ENCODE measurements around the gene ALPG.
A peak's percentile ranks its signal among the peaks of the same experiment; 100 is the strongest.
"Not testable (repeated sequence)": the region's sequence is repeated elsewhere in the genome, so short reads cannot be mapped to it uniquely, and the experiment has no call there.

ALPG gene

GRCh38 chr2:232406556-232407310 lies at the start of gene ALPG:
Gene ALPG, plus strand, starts transcription at chr2:232406844. Its CDS starts 51 bp downstream, at chr2:232406895.
- in situ Hi-C loops (cut with MboI; ENCODE audit: low pct_unique_long_range_greater_than_20kb, low sequenced_read_pairs), result no loop called here
- DNase-seq, result no peak

GRCh38 chr2:232361646-232362045 lies 45.0 kb upstream of the ALPG start:
- in situ Hi-C loops (cut with MboI; ENCODE audit: low pct_unique_long_range_greater_than_20kb, low sequenced_read_pairs), result no loop called here
- no peak for DNase-seq

GRCh38 chr2:232362174-232362900 lies 44.3 kb upstream of the ALPG start:
- in situ Hi-C loops (cut with MboI; ENCODE audit: low pct_unique_long_range_greater_than_20kb, low sequenced_read_pairs), result no loop called here

GRCh38 chr2:232363064-232363783 lies 43.4 kb upstream of the ALPG start:
- DNase-seq; in situ Hi-C loops (cut with MboI; ENCODE audit: low pct_unique_long_range_greater_than_20kb, low sequenced_read_pairs): not testable (repeated sequence)

More at GRCh38 chr2:232362174-232362900, 44.3 kb upstream of the ALPG start:
- DNase-seq, result no peak

- in situ Hi-C loops (cut with MboI; ENCODE audit: low pct_unique_long_range_greater_than_20kb, low sequenced_read_pairs), result no loop called here
- peak; percentile 41 for DNase-seq
Measured at GRCh38 chr2:232363784-232364615, 42.6 kb upstream of the ALPG start.

GRCh38 chr2:232364806-232365594 lies 41.6 kb upstream of the ALPG start:
- DNase-seq; in situ Hi-C loops (cut with MboI; ENCODE audit: low pct_unique_long_range_greater_than_20kb, low sequenced_read_pairs): not testable (repeated sequence)

- DNase-seq, result peak; percentile 24
- in situ Hi-C loops (cut with MboI; ENCODE audit: low pct_unique_long_range_greater_than_20kb, low sequenced_read_pairs), result no loop called here
Measured at GRCh38 chr2:232365621-232366321, 40.9 kb upstream of the ALPG start.

GRCh38 chr2:232366461-232366860 lies 40.2 kb upstream of the ALPG start:
- in situ Hi-C loops (cut with MboI; ENCODE audit: low pct_unique_long_range_greater_than_20kb, low sequenced_read_pairs); DNase-seq: not testable (repeated sequence)

- in situ Hi-C loops (cut with MboI; ENCODE audit: low pct_unique_long_range_greater_than_20kb, low sequenced_read_pairs), result no loop called here
- DNase-seq, result no peak
Measured at GRCh38 chr2:232367016-232367415, 39.6 kb upstream of the ALPG start.

GRCh38 chr2:232367591-232368233 lies 38.9 kb upstream of the ALPG start:
- peak; percentile 30 for DNase-seq
- in situ Hi-C loops (cut with MboI; ENCODE audit: low pct_unique_long_range_greater_than_20kb, low sequenced_read_pairs), result no loop called here

- in situ Hi-C loops (cut with MboI; ENCODE audit: low pct_unique_long_range_greater_than_20kb, low sequenced_read_pairs), result no loop called here
- DNase-seq, result no peak
Measured at GRCh38 chr2:232368311-232368731, 38.3 kb upstream of the ALPG start.

GRCh38 chr2:232369126-232369951 lies 37.3 kb upstream of the ALPG start:
- in situ Hi-C loops (cut with MboI; ENCODE audit: low pct_unique_long_range_greater_than_20kb, low sequenced_read_pairs), result no loop called here
- DNase-seq, result no peak

- in situ Hi-C loops (cut with MboI; ENCODE audit: low pct_unique_long_range_greater_than_20kb, low sequenced_read_pairs), result not testable (repeated sequence)
Measured at GRCh38 chr2:232370007-232370406, 36.6 kb upstream of the ALPG start.

GRCh38 chr2:232372231-232373208 lies 34.1 kb upstream of the ALPG start:
- DNase-seq, result no peak
- in situ Hi-C loops (cut with MboI; ENCODE audit: low pct_unique_long_range_greater_than_20kb, low sequenced_read_pairs), result no loop called here

More at GRCh38 chr2:232370007-232370406, 36.6 kb upstream of the ALPG start:
- not testable (repeated sequence) for DNase-seq

- in situ Hi-C loops (cut with MboI; ENCODE audit: low pct_unique_long_range_greater_than_20kb, low sequenced_read_pairs), result no loop called here
- DNase-seq, result no peak
Measured at GRCh38 chr2:232374356-232374755, 32.3 kb upstream of the ALPG start.
